Measurements from ENCODE around the gene TBCK. TPM values are rescaled to one million over a fixed set of nuclear protein-coding genes. Genes with fewer than 3 reads are reported as not detected.

Gene TBCK
- total and polyA plus RNA-seq, 2 of the 13 experiments (the other 11 are each of a cell fraction or from before 2014, with no cell fraction given): 51.0 to 62.4 TPM

DNA sequence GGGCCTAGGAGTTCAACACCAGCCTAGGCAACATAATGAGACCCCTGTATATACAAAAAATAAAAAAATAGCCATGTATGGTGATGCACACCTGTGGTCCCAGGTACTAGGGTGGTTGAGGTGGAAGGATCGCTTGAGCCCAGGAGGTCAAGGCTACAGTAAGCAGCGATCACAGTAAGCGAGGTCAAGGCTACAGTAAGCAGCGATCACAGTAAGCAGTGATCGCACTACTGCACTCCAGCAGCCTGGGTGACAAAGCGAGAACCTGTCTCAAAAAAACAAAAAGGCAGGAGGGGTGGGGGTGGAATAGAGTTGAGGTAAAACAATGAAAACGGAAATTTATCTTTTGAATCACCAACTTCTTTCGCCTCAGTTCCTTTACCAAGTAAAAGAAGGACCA lies 29.4 kb downstream of the TBCK start:
- no peak overlapping the region for H2AFZ ChIP-seq (ENCODE audit: low read length)
- FAIRE-seq (no peak), DNase-seq (ENCODE audit: low spot score) (no peak), ATAC-seq (no peak)
- BruUV-seq (replicated peaks): no TSS peak
- H3K27me3 ChIP-seq (ENCODE audit: control insufficient read depth in 1 of 2, insufficient read depth in 2 of 2, low read length in 2 of 2): no peaks in the 10 kb centered on the region
- POLR2A ChIA-PET: interaction anchor here (1.3 to 3.0 kb wide), 4 partner anchors 20 to 29 kb away, joined by 4 to 43 read pairs (median 26); partner anchors contain the start of genes AIMP1 and TBCK
- H4K20me1 ChIP-seq (ENCODE audit: insufficient read depth, low read length): no peaks in the 10 kb centered on the region
- TF ChIP-seq, protein P1, sequence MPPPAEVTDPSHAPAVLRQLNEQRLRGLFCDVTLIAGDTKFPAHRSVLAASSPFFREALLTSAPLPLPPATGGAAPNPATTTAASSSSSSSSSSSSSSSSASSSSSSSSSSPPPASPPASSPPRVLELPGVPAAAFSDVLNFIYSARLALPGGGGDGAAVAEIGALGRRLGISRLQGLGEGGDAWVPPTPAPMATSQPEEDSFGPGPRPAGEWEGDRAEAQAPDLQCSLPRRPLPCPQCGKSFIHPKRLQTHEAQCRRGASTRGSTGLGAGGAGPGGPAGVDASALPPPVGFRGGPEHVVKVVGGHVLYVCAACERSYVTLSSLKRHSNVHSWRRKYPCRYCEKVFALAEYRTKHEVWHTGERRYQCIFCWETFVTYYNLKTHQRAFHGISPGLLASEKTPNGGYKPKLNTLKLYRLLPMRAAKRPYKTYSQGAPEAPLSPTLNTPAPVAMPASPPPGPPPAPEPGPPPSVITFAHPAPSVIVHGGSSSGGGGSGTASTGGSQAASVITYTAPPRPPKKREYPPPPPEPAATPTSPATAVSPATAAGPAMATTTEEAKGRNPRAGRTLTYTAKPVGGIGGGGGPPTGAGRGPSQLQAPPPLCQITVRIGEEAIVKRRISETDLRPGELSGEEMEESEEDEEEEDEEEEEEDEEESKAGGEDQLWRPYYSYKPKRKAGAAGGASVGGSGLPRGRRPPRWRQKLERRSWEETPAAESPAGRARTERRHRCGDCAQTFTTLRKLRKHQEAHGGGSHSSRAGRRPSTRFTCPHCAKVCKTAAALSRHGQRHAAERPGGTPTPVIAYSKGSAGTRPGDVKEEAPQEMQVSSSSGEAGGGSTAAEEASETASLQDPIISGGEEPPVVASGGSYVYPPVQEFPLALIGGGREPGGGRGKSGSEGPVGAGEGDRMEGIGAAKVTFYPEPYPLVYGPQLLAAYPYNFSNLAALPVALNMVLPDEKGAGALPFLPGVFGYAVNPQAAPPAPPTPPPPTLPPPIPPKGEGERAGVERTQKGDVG (CRISPR knock-in tag; IDR thresholded peaks at IDR 0.05; ENCODE audit: borderline replicate concordance): 0 out of 2 replicates have a peak, but pooled peaks have one; percentile 38
- TF ChIP-seq ZNF781 (CRISPR knock-in tag; IDR thresholded peaks at IDR 0.05; ENCODE audit: borderline replicate concordance, not compliant biosample characterization) (no peak), TAF1 (CRISPR knock-in tag; IDR thresholded peaks at IDR 0.05) (no peak), SAFB2 (CRISPR knock-in tag; IDR thresholded peaks at IDR 0.05; ENCODE audit: borderline replicate concordance, low read depth) (no peak), RARA (CRISPR knock-in tag; IDR thresholded peaks at IDR 0.05) (peak; percentile 42), NR2F6 (IDR thresholded peaks at IDR 0.05) (no peak), NR2F6 (CRISPR knock-in tag; IDR thresholded peaks at IDR 0.05) (peak; percentile 40; the same call in 1 of the 2 replicates), MEIS1 (CRISPR knock-in tag; IDR thresholded peaks at IDR 0.05; ENCODE audit: borderline replicate concordance) (no peak), ARID2 (CRISPR knock-in tag; IDR thresholded peaks at IDR 0.05; ENCODE audit: borderline replicate concordance) (no peak), U2AF1 (optimal IDR thresholded peaks at IDR 0.05; ENCODE audit: low read depth, low read length) (no peak), BRCA1 (CRISPR knock-in tag; IDR thresholded peaks at IDR 0.05) (no peak), ZMYM4 (CRISPR knock-in tag; IDR thresholded peaks at IDR 0.05) (peak; percentile 18; the same call in 1 of the 2 replicates), SALL1 (CRISPR knock-in tag; IDR thresholded peaks at IDR 0.05) (peak; percentile 31; the same call in 1 of the 2 replicates), ARNTL (CRISPR knock-in tag; IDR thresholded peaks at IDR 0.05) (no peak), NR2F1 (CRISPR knock-in tag; IDR thresholded peaks at IDR 0.05) (0 out of 4 replicates have a peak, but pooled peaks of 1 of the 2 experiments have one; percentile 24), HNRNPH1 (optimal IDR thresholded peaks at IDR 0.05; ENCODE audit: low read depth, low read length) (no peak), ZBTB38 (CRISPR knock-in tag; IDR thresholded peaks at IDR 0.05) (peak; percentile 93)
- H3K36me3 ChIP-seq (replicated peaks in 1 of 2; ENCODE audit: control insufficient read depth in 1 of 2, insufficient read depth in 2 of 2, low read length in 2 of 2): peaks cover 3 to 16% of the 10 kb centered on the region in 2 experiments; a peak in 4 of 5 replicates
- 0 out of 2 replicates have a peak overlapping the region, but pooled peaks have one; percentile 21 for H3K4me2 ChIP-seq (ENCODE audit: low read depth, low read length)
- CTCF ChIA-PET (ENCODE audit: low intra/inter-chr PET ratio, low total read pairs): no interaction called here
- WGBS (ENCODE audit: low lambda C conversion rate): 96% methylated on average over 8 of the region's 8 CpGs
- H3K4me3 ChIP-seq (replicated peaks in 1 of 3; ENCODE audit: insufficient read depth in 1 of 3, low read depth in 2 of 3, low read length in 3 of 3): no peak overlapping the region
- H3K4me1 ChIP-seq (ENCODE audit: insufficient read depth, low read length): peaks cover 37% of the 10 kb centered on the region
- intact Hi-C loops (cut with micrococcal nuclease; ENCODE audit: unreplicated experiment): loop anchor here (1.0 to 2.0 kb wide), 2 partner anchors 28 to 30 kb away; partner anchors contain the start of genes AIMP1 and TBCK
- H3K9me3 ChIP-seq (ENCODE audit: low read length): no peaks in the 10 kb centered on the region
- peaks cover 65% of the 10 kb centered on the region for H3K79me2 ChIP-seq (ENCODE audit: insufficient read depth, low read length)
- in situ Hi-C loops (cut with HindIII; ENCODE audit: extremely low pct_ligation_motif_present, low pct_unique_long_range_greater_than_20kb): no loop called here
- H3K27ac ChIP-seq (ENCODE audit: extremely low read length, insufficient read depth, low read length): peak overlapping the region; percentile 98
- peak overlapping the region; percentile 62 for H3K9ac ChIP-seq (ENCODE audit: insufficient read depth, low read depth, low read length)
